OCI-LY3 (cell line): ENCODE results near the gene RDH8.

Source experiments
- H2AFZ ChIP-seq: fragments of 200-600, 300-600 bp; shearing (Covaris generic); 2 replicates; pipeline ENCODE4 v1.6.0; 2014; ENCODE audit warnings: antibody characterized with exemption, low read depth, low read length
- H3K27ac ChIP-seq: fragments of 200-600, 300-600 bp; sonication (generic); 2 replicates; pipeline ENCODE4 v1.5.1; 2014; ENCODE audit warnings: mild to moderate bottlenecking, low read length, moderate library complexity, mixed read lengths
- H3K27me3 ChIP-seq: fragments of 200-600, 300-600 bp; sonication (generic); 2 replicates; pipeline ENCODE4 v1.6.1; 2014; ENCODE audit warnings: low read depth, low read length, mixed read lengths
- H3K36me3 ChIP-seq: fragments of 200-600, 300-600 bp; sonication (generic); replicated peaks from 2 replicates; pipeline ENCODE3; 2014; ENCODE audit warnings: low read depth, low read length, mixed read lengths
- H3K4me1 ChIP-seq: fragments of 300-600, 200-600 bp; sonication (generic); 2 replicates; pipeline ENCODE4 v1.6.1; 2014; ENCODE audit warnings: low read length, mixed read lengths
- H3K4me2 ChIP-seq: fragments of 200-600, 300-600 bp; sonication (generic); 2 replicates; pipeline ENCODE4 v1.6.1; 2014; ENCODE audit warnings: low read length, mixed read lengths
- H3K4me3 ChIP-seq: fragments of 300-600, 200-600 bp; sonication (generic); 2 replicates; pipeline ENCODE4 v1.5.1; 2014; ENCODE audit warnings: antibody characterized with exemption, mild to moderate bottlenecking, low read length, moderate library complexity
- H3K79me2 ChIP-seq: fragments of 300-600, 200-600 bp; shearing (Covaris generic); 2 replicates; pipeline ENCODE4 v1.6.1; 2014; ENCODE audit warnings: mild to moderate bottlenecking, low read length, mixed read lengths
- H3K9ac ChIP-seq: fragments of 300-600, 200-600 bp; shearing (Covaris generic); 2 replicates; pipeline ENCODE4 v1.6.0; 2014; ENCODE audit warnings: mild to moderate bottlenecking, low read length, moderate library complexity
- H3K9me3 ChIP-seq: fragments of 200-600, 300-600 bp; shearing (Covaris generic); 2 replicates; pipeline ENCODE4 v1.6.1; 2014; ENCODE audit warnings: low read length, mixed read lengths; ENCODE audit not compliant: insufficient read depth
- H4K20me1 ChIP-seq: fragments of 200-600, 300-600 bp; sonication (generic); 2 replicates; pipeline ENCODE4 v1.6.1; 2016; ENCODE audit warnings: low read length, mixed read lengths; ENCODE audit not compliant: insufficient read depth
- EZH2phosphoT487 ChIP-seq: fragments of 200-600 bp; shearing (Covaris generic); IDR thresholded peaks from 2 replicates; pipeline ENCODE4 v1.6.1; 2018; ENCODE audit warnings: antibody characterized with exemption, mixed run types, low read depth
- TF ChIP-seq, protein P1 (sequence below): fragments of 200-600, 300-600 bp; sonication (generic); IDR thresholded peaks from 2 replicates; pipeline ENCODE4 v1.5.1; 2014; ENCODE audit warnings: antibody characterized with exemption, low read length, low read depth

The RDH8 gene

DNA sequence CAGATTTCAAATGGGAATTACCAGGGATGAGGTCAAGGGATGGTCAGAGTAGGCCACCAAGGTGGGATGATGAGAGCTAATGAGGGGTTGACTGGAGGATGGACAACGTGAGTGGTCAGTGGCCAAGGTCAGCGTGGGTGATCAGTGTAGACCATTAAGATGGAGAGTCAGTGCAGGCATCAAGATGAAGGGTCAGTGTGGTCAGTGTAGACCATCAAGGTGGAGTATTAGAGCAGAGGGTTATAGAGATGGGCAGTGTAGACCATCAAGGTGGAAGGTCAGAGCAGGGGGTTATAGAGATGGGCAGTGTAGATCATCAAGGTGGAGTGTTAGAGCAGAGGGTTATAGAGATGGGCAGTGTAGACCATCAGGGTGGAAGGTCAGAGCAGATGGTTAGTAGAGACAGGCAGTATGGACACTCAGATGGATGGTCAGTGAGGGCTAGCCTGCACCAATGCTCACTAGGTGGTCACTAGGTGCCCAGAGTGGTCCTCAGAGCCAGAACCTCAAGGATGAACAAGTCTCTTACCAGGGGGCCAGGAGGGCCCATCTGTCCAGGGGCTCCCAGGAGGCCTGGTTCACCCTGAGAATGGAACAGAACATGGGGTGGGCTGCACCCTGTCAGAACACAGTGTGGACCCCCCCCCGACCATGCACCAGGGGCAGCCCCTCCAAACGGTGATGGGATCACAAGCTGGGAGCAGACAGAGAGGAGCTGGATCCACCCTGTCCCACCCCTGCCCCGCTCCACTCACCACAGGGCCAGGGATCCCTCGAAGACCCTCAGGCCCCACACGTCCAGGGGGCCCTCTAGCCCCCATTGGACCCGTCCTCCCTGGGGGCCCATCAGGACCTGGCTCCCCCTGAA, 44.2 kb upstream of the RDH8 start:
- Histone ChIP-seq H3K4me2 (no peak overlapping the region), H3K79me2 (no peaks in the 10 kb centered on the region), H3K4me3 (no peak overlapping the region), H3K9me3 (no peaks in the 10 kb centered on the region), H3K4me1 (no peaks in the 10 kb centered on the region), H4K20me1 (no peaks in the 10 kb centered on the region), H3K36me3 (no peaks in the 10 kb centered on the region), H2AFZ (no peak overlapping the region), H3K27ac (no peak overlapping the region), H3K27me3 (no peaks in the 10 kb centered on the region), H3K9ac (no peak overlapping the region)
- TF ChIP-seq, protein P1, sequence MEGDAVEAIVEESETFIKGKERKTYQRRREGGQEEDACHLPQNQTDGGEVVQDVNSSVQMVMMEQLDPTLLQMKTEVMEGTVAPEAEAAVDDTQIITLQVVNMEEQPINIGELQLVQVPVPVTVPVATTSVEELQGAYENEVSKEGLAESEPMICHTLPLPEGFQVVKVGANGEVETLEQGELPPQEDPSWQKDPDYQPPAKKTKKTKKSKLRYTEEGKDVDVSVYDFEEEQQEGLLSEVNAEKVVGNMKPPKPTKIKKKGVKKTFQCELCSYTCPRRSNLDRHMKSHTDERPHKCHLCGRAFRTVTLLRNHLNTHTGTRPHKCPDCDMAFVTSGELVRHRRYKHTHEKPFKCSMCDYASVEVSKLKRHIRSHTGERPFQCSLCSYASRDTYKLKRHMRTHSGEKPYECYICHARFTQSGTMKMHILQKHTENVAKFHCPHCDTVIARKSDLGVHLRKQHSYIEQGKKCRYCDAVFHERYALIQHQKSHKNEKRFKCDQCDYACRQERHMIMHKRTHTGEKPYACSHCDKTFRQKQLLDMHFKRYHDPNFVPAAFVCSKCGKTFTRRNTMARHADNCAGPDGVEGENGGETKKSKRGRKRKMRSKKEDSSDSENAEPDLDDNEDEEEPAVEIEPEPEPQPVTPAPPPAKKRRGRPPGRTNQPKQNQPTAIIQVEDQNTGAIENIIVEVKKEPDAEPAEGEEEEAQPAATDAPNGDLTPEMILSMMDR: no peak

DNA sequence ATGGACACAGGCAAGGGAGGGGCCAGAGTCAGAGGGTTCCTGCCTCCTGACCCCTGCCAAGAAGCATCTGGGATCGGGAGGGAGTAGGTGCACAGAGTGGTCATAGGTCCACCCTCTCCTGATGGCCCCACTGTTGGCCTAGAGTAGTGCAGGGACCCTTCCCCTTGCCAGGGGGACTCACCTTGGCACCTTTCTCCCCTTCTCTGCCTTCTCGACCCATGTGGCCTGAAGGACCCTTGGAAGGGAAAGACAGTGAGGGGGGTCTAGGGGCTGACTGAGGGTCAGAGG, 43.7 kb upstream of the RDH8 start:
- Histone ChIP-seq H2AFZ (no peak overlapping the region), H3K4me3 (no peak overlapping the region), H3K9me3 (no peaks in the 10 kb centered on the region), H3K27me3 (no peaks in the 10 kb centered on the region), H3K9ac (no peak overlapping the region), H4K20me1 (no peaks in the 10 kb centered on the region), H3K4me2 (no peak overlapping the region), H3K4me1 (no peaks in the 10 kb centered on the region), H3K36me3 (no peaks in the 10 kb centered on the region), H3K79me2 (no peaks in the 10 kb centered on the region), H3K27ac (no peak overlapping the region)
- TF ChIP-seq, protein P1: no peak
- TF ChIP-seq EZH2phosphoT487: no peak

- Histone ChIP-seq H2AFZ (no peak overlapping the region), H3K9me3 (no peaks in the 10 kb centered on the region), H3K9ac (no peak overlapping the region), H3K36me3 (no peaks in the 10 kb centered on the region), H3K27ac (no peak overlapping the region), H3K4me3 (no peak overlapping the region), H3K4me2 (no peak overlapping the region), H3K4me1 (no peaks in the 10 kb centered on the region), H3K27me3 (peaks cover 3% of the 10 kb centered on the region; the same call in 1 of the 2 replicates), H4K20me1 (no peaks in the 10 kb centered on the region), H3K79me2 (no peaks in the 10 kb centered on the region)
- TF ChIP-seq, protein P1: no peak
- TF ChIP-seq EZH2phosphoT487: no peak
These were observed 42.8 kb upstream of the RDH8 start for GRCh38 chr19:9970481-9970880.

- Histone ChIP-seq H3K27me3 (peaks cover 10% of the 10 kb centered on the region; the same call in 1 of the 2 replicates), H3K27ac (no peak overlapping the region), H4K20me1 (no peaks in the 10 kb centered on the region), H3K4me2 (no peak overlapping the region), H3K4me3 (no peak overlapping the region), H3K9ac (no peak overlapping the region), H2AFZ (no peak overlapping the region), H3K36me3 (no peaks in the 10 kb centered on the region), H3K4me1 (no peaks in the 10 kb centered on the region), H3K79me2 (no peaks in the 10 kb centered on the region), H3K9me3 (no peaks in the 10 kb centered on the region)
- TF ChIP-seq, protein P1: no peak
- no peak for TF ChIP-seq EZH2phosphoT487
These were observed 42.0 kb upstream of the RDH8 start for GRCh38 chr19:9971166-9971897.
